SH-SY5Y (cell line): ENCODE measurements around the gene BBS9.

Experiments used
- GATA2 ChIP-seq: IDR thresholded peaks from 2 replicates; pipeline ENCODE4 v1.6.1; 2011; ENCODE audit warnings: mild to moderate bottlenecking, low read depth, low read length
- GATA3 ChIP-seq: IDR thresholded peaks from 2 replicates; pipeline ENCODE4 v1.6.1; 2011; ENCODE audit warnings: low read depth, mild to moderate bottlenecking, low read length, moderate library complexity

DNA sequence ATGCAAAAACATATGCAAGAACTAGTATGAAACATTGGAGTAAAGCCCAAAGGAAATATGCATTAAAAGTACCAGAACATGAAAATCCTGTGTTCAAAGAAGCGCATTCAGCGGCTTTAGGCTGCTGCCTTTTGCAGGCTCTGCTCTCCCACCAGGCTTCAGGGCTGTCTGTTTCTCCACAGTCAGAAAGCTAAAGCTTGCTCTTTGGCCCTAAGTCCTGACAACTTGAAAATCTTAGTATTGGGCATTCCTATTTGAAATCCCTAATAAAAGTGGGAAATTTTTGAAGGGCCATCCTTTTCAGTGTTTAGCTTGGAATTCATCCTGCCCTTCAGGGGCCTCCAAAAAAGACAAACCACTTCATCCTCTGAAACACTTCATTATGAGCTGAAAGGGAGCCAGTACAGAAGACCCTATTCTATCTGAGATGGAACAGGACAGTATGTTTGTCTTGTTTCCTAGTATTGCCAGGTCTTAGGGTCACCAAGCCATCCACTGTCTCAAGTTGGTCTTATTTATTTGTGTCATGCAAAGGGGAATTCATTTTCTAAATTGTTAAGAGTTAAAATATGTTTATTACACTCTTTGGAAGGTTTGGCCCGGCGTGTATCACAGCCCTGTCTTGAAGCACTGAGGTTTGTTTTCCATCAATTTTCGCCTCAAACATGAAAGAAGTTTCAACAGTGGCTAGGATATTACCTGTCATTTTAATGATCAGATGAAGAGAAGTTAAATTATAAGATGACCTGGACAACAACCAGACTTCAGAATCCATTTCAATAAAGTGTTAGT, 449.7 kb downstream of the BBS9 start:
- no peak for TF ChIP-seq GATA2
- no peak for TF ChIP-seq GATA3
